Natural killer cell (primary cell): ENCODE results near the gene PEAK3. TPM values are rescaled to one million over a fixed set of nuclear protein-coding genes. Genes with fewer than 3 reads are reported as not detected.

Experiments used
- ATAC-seq, 3 donors: fragments of 150-1000 bp in 2 of 3; fragments of 200-7000 bp in 1 of 3; cut with Tn5 transposase; 1 replicate in 1 of 3; 2 replicates in 2 of 3; pipeline ENCODE4 v1.10.0; 2021; ENCODE audit warnings: mild to moderate bottlenecking in 2 of 3, moderate library complexity in 2 of 3
- DNase-seq, 2 donors: peaks; one replicate each; pipeline versions ENCODE4 v3.0.0 to v3.0.0-alpha.2; 2013 to 2021; ENCODE audit warnings: mixed read lengths in 1 of 2
- H3K27ac ChIP-seq: one replicate; pipeline ENCODE4 v1.5.1; 2013; ENCODE audit warnings: mild to moderate bottlenecking, low read length
- H3K27me3 ChIP-seq: one replicate; pipeline ENCODE4 v1.6.1; 2013; ENCODE audit warnings: low read length; ENCODE audit not compliant: control insufficient read depth, insufficient read depth
- H3K36me3 ChIP-seq: one replicate; pipeline ENCODE4 v1.6.1; 2013; ENCODE audit warnings: low read length; ENCODE audit not compliant: control insufficient read depth, insufficient read depth
- H3K4me1 ChIP-seq: one replicate; pipeline ENCODE4 v1.6.1; 2013; ENCODE audit warnings: low read length; ENCODE audit not compliant: control insufficient read depth, insufficient read depth
- H3K4me3 ChIP-seq: one replicate; pipeline ENCODE4 v1.5.1; 2013; ENCODE audit warnings: low read length
- H3K9me3 ChIP-seq: one replicate; pipeline ENCODE4 v1.6.1; 2013; ENCODE audit warnings: low read length; ENCODE audit not compliant: control insufficient read depth, insufficient read depth
- H3K27ac Mint-ChIP-seq, 2 donors: one replicate each; pipeline ENCODE4 v1.8.0; 2022; ENCODE audit warnings: mild to moderate bottlenecking in 2 of 2, mixed read lengths in 2 of 2, moderate library complexity in 1 of 2
- H3K27me3 Mint-ChIP-seq, 2 donors: one replicate each; pipeline ENCODE4 v1.8.0; 2022; ENCODE audit warnings: low read depth in 2 of 2, mixed read lengths in 2 of 2
- H3K36me3 Mint-ChIP-seq: one replicate; pipeline ENCODE4 v1.8.0; 2022; ENCODE audit warnings: mixed read lengths
- H3K4me1 Mint-ChIP-seq, 2 donors: one replicate each; pipeline ENCODE4 v1.8.0; 2022; ENCODE audit warnings: mixed read lengths in 2 of 2
- H3K4me3 Mint-ChIP-seq: one replicate; pipeline ENCODE4 v1.8.0; 2022; ENCODE audit warnings: mild to moderate bottlenecking, moderate library complexity, mixed read lengths
- H3K9me3 Mint-ChIP-seq, 2 donors: one replicate each; pipeline ENCODE4 v1.8.0; 2022; ENCODE audit warnings: mixed read lengths in 2 of 2
- CTCF ChIP-seq: fragments of 200-600 bp; IDR thresholded peaks from one replicate; pipeline ENCODE4 v1.8.0; 2022; ENCODE audit warnings: antibody characterized with exemption
- WGBS: methylation state at CpG from one replicate; pipeline ENCODE4 v1.1.7; 2013; ENCODE audit warnings: missing lambda C conversion rate; ENCODE audit not compliant: insufficient coverage; 5-methylcytosine and 5-hydroxymethylcytosine counted together
- intact Hi-C: fragments of 100-400 bp; cut with micrococcal nuclease; formaldehyde crosslinking; loops from one replicate; pipeline ENCODE4 v1.14.2; 2022
- total RNA-seq, 4 donors: library from RNA; stranded (reverse); fragments of 120-200 nt in 1 of 4; gene quantifications; one replicate each; pipeline versions ENCODE4 v1.2.3 to v1.2.4, GENCODE V29; 2013 to 2022

Gene PEAK3
- total RNA-seq, 3 donors from 2014 or later (not counting 1 experiment from before 2014, with no cell fraction given), result 5.7 to 9.5 (median 8.4) TPM

GRCh38 chr19:2260341-2260805, 21.6 kb downstream of the PEAK3 start:
- peaks cover 66% of the 10 kb centered on the region for H3K4me1 ChIP-seq
- intact Hi-C loops, result no loop called here

GRCh38 chr19:2259336-2259735, 22.6 kb downstream of the PEAK3 start:
- Mint-ChIP-seq H3K4me1 (peaks cover 6% of the 10 kb centered on the region in 2 donors), H3K27ac (peak overlapping the region; percentile 74 to 85), H3K36me3 (no peaks in the 10 kb centered on the region), H3K4me3 (peak overlapping the region; percentile 28), H3K27me3 (peaks cover 0 to 1% of the 10 kb centered on the region in 2 donors), H3K9me3 (no peaks in the 10 kb centered on the region)
- no peak for TF ChIP-seq CTCF
- Histone ChIP-seq H3K4me3 (no peak overlapping the region), H3K27me3 (no peaks in the 10 kb centered on the region), H3K9me3 (no peaks in the 10 kb centered on the region), H3K36me3 (no peaks in the 10 kb centered on the region), H3K27ac (no peak overlapping the region), H3K4me1 (peaks cover 59% of the 10 kb centered on the region)
- intact Hi-C loops, result no loop called here
- no peak for ATAC-seq
- 87% methylated on average over 5 of the region's 5 CpGs for WGBS
- no peak for DNase-seq

More at GRCh38 chr19:2260341-2260805, 21.6 kb downstream of the PEAK3 start:
- WGBS, result 63% methylated on average over 11 of the region's 11 CpGs
- Mint-ChIP-seq H3K4me1 (peaks cover 6% of the 10 kb centered on the region in 2 donors), H3K27ac (peak overlapping the region; percentile 74 to 85), H3K27me3 (no peaks in the 10 kb centered on the region), H3K4me3 (peak overlapping the region; percentile 55), H3K36me3 (no peaks in the 10 kb centered on the region), H3K9me3 (no peaks in the 10 kb centered on the region)
- ATAC-seq, result peak in 2 of 3 donors; percentile 35
- peak in 1 of 2 donors; percentile 66 for DNase-seq
- no peak for TF ChIP-seq CTCF
- no peaks in the 10 kb centered on the region for H3K36me3 ChIP-seq
- no peaks in the 10 kb centered on the region for H3K27me3 ChIP-seq
- peak overlapping the region; percentile 44 for H3K27ac ChIP-seq
- H3K4me3 ChIP-seq, result no peak overlapping the region
- H3K9me3 ChIP-seq, result no peaks in the 10 kb centered on the region

GRCh38 chr19:2255982-2256685, 25.8 kb downstream of the PEAK3 start, which contains the start of gene JSRP1:
TSS of gene JSRP1 (minus strand) at chr19:2256417. CDS start at chr19:2255314, 1,103 bp downstream.
- no peaks in the 10 kb centered on the region for H3K9me3 Mint-ChIP-seq
- ATAC-seq, result peak in 2 of 3 donors; percentile 11 to 23
- no peak within 1 kb of the TSS for H3K27ac ChIP-seq

More at GRCh38 chr19:2255982-2256685, 25.8 kb downstream of the PEAK3 start, which contains the start of gene JSRP1:
- Mint-ChIP-seq H3K27ac (peak within 1 kb of the TSS; percentile 85 to 87), H3K4me1 (peaks cover 6 to 23% of the 10 kb centered on the region in 2 donors), H3K4me3 (no peak within 1 kb of the TSS), H3K36me3 (no peaks in the 10 kb centered on the region), H3K27me3 (peaks cover 0 to 18% of the 10 kb centered on the region in 2 donors)
- DNase-seq, result peak in 1 of 2 donors; percentile 42
- intact Hi-C loops, result no loop called here
- peaks cover 24% of the 10 kb centered on the region for H3K27me3 ChIP-seq
- no peak for TF ChIP-seq CTCF
- 76% methylated on average over 24 of the region's 24 CpGs for WGBS
- H3K9me3 ChIP-seq, result no peaks in the 10 kb centered on the region
- no peaks in the 10 kb centered on the region for H3K36me3 ChIP-seq
- H3K4me3 ChIP-seq, result no peak within 1 kb of the TSS
- H3K4me1 ChIP-seq, result peaks cover 60% of the 10 kb centered on the region
